Measurements from ENCODE around the gene RANGRF.

DNA sequence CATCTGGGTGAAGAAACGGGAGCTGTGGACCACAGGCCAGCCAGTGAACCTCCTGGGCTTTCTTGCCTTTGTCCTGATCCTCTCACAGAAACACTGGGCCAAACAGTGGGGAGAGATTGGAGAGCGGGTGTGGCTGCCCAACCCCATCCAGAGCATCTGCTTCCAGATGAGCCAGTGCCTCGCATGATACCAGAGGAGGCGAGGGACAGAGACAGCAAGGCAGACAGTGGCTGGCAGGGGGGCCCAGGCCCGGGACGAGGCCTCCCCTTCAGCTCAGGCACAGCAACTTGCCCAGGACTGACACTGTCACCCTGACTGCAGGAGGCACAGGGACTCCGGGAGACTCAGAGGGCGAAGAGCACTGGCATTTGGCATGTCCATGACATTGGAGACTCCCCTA lies 33.6 kb downstream of the RANGRF start:
- no peak for TF ChIP-seq CTCF (IDR thresholded peaks at IDR 0.05)
- no peak for TF ChIP-seq POLR2A (IDR thresholded peaks at IDR 0.05)

Measured in breast epithelium (tissue), 3 donors.